NB4 (cell line): ENCODE data around the gene TRMT44.

Source experiments
- DNase-seq: peaks from one replicate; pipeline ENCODE4 v3.0.0; 2010; ENCODE audit warnings: low read depth
- H3K4me3 ChIP-seq: one replicate; pipeline ENCODE4 v1.5.1; 2011; ENCODE audit warnings: mild to moderate bottlenecking, low read depth, low read length, moderate library complexity
- CTCF ChIP-seq: IDR thresholded peaks from one replicate; pipeline ENCODE4 v1.5.1; 2012; ENCODE audit warnings: low read depth, low read length
- MYC ChIP-seq: IDR thresholded peaks from 2 replicates; pipeline ENCODE4 v1.6.1; 2011; ENCODE audit warnings: low read depth, low read length
- POLR2A ChIP-seq: IDR thresholded peaks from 2 replicates; pipeline ENCODE4 v1.6.1; 2011; ENCODE audit warnings: mild to moderate bottlenecking; ENCODE audit not compliant: insufficient read length; ENCODE audit errors: extremely low read depth
- TF ChIP-seq, protein P1 (sequence below): IDR thresholded peaks from 2 replicates; pipeline ENCODE4 v1.6.1; 2011; ENCODE audit warnings: low read depth, low read length

The TRMT44 gene

GRCh38 chr4:8451440-8452182, 11.0 kb downstream of the TRMT44 start:
- TF ChIP-seq, protein P1, sequence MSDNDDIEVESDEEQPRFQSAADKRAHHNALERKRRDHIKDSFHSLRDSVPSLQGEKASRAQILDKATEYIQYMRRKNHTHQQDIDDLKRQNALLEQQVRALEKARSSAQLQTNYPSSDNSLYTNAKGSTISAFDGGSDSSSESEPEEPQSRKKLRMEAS: no peak
- no peak for TF ChIP-seq MYC
- no peak for TF ChIP-seq POLR2A
- no peak for TF ChIP-seq CTCF

DNA sequence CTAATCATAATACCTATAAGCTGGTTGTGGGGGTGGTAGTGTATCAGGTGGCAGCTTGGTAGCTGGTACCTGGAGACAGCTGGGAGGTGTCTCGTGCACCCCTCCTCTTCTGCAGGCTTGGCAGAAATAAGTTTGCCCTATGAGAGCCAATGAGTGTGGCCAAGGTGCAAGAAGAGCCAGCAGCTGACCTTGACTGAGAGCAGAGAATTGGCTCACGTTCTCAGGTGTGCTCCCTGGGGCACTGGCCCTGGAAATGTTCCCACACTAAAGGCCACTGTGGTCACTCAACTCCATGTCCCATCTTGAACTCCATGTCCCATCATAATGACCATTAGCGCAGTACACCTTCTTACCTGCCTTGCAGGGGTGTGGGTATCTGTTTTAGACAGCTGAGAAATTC, 13.4 kb downstream of the TRMT44 start:
- H3K4me3 ChIP-seq: no peak overlapping the region
- no peak for TF ChIP-seq POLR2A
- TF ChIP-seq CTCF: no peak
- no peak for TF ChIP-seq MYC
- no peak for DNase-seq

More at GRCh38 chr4:8451440-8452182, 11.0 kb downstream of the TRMT44 start:
- DNase-seq: no peak
- H3K4me3 ChIP-seq: no peak overlapping the region

DNA sequence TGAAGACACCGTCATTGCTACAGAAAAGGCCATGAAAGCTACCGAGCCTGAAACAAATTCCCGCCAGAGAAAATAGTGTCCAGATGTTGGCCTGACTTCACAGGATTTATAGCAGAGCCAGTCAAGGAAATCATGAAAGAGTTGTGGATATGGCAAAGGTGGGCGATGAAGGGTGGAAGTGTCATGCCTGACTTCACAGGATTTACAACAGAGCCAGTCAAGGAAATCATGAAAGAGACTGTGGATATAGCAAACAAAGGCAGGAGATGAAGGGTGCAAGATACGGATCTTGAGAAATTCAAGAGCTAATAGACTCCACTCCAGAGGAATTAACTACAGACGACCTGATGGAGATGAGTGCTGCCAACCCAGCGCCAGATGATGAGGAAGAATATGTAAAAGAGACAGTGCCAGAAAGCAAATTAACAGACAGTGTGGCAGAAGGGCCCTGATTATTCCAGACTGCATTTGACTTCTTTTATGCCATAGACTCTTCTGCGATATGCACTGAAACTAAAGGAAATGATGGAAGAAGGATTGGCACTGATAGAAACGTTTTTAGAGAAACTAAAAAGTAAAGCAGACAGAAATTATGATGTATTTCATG, 17.2 kb downstream of the TRMT44 start:
- H3K4me3 ChIP-seq: no peak overlapping the region
- TF ChIP-seq, protein P1: no peak
- TF ChIP-seq POLR2A (no peak), CTCF (no peak), MYC (no peak)
- no peak for DNase-seq

DNA sequence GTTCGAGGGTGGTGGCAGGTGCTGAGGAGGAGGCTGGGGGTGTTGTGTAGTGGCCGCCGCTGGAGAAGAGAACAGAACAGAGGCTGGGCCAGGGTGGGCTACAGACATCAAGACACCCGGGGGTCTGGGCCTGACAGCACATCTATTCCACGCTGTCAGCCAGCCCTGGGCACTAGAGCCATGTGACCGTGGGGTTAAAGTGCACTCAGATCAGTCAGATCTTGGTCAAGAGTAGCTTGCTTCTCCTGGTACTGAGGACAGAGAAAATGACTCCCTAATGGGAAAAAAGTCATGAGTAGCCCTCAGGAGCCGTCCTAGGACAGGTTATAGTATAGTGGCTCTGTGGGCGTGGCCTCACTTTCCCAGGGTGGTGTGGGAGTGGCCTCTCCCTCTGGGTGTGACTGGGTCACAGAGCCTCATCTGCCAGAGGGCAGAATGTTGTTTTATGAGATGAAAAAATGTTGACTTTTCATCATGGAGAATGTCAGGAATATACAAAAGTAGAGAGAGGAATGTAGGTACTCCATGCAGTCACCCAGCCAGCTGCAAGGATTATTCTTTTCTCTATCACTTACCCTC, 19.4 kb downstream of the TRMT44 start:
- no peak overlapping the region for H3K4me3 ChIP-seq
- TF ChIP-seq POLR2A (no peak), MYC (no peak), CTCF (no peak)
- TF ChIP-seq, protein P1: no peak
- DNase-seq: no peak

DNA sequence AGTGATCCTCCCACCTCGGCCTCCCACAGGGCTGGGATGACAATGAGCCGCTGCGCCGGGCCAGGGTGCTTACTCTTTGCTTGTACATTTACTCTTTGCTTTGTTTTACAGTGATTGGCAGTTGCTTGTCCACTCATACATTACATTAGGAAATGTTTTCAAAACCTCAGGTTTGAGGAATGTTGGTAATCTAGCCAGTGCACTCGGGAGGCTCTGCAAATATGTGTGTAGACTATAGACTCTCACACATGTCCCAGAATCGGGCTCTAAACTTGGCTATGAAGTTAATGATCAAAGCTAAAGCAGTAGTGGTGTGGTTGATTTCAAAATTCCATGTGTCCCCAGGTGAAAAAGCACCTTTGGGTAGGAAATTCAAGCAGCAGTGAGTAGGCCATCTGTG, 20.5 kb downstream of the TRMT44 start:
- no peak overlapping the region for H3K4me3 ChIP-seq
- TF ChIP-seq, protein P1: no peak
- TF ChIP-seq CTCF: no peak
- no peak for DNase-seq

- no peak for TF ChIP-seq MYC
- TF ChIP-seq CTCF: no peak
- TF ChIP-seq, protein P1: no peak
- TF ChIP-seq POLR2A: no peak
- no peak for DNase-seq
- H3K4me3 ChIP-seq: no peak overlapping the region
Observed at GRCh38 chr4:8461616-8462015, 21.0 kb downstream of the TRMT44 start.
